Left renal cortex interstitium (tissue), 4 donors: Measurements from ENCODE around the gene JTB. TPM values are rescaled to one million over a fixed set of nuclear protein-coding genes. Genes with fewer than 3 reads are reported as not detected.

Source experiments
- DNase-seq, 4 donors: peaks; one replicate each; pipeline ENCODE4 v3.0.0-alpha.2; 2013; ENCODE audit warnings: low read depth in 4 of 4, low spot score in 2 of 4, missing footprints in 1 of 4
- polyA plus RNA-seq, 4 donors: library from polyadenylated mRNA; unstranded; fragments of 120-200 nt; gene quantifications; one replicate each; pipeline ENCODE4 v1.2.1, GENCODE V29; 2013; ENCODE audit not compliant: insufficient read length in 4 of 4

JTB gene
- polyA plus RNA-seq, 4 donors: 97.2 to 126 (median 107) TPM

DNA sequence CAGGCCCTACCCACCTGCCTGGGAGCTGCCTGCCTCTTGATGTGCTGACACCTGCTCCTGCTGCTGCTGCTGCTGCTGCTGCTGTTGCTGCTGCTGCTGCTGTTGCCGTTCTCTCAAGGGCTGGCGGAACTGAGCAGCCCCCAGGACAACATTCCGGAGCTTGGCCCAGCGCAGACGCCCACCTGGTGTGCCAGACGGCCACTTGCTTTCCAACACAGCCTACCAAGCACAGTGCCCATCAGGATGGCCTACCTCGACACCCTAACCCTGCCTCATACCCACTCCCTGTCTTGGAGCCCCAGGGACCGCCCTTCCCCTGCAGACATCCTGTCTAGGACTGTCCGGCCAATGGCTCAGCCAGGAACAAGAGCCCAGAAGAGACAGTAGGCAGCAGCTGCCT, 42.7 kb downstream of the JTB start:
- no peak for DNase-seq

DNA sequence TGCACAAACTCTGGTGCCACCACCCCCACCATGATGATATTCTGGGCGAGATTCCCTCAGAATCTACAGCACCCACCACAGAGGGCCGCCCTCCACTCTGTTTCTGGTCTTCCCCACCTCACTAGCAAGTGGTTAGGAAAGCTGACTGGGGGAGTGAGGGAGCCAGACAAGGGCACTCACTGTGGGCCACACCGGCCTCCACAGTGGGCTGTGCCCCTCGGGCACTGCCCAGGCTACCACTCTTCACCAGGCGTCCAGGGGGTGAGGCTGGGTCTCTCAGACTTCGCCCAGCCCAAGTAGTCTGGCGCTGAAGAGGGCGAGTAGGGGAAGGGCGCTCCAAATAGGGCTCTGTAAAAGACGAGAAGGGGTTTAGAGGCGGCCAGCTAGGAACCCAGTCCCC, 43.5 kb downstream of the JTB start:
- no peak for DNase-seq

DNA sequence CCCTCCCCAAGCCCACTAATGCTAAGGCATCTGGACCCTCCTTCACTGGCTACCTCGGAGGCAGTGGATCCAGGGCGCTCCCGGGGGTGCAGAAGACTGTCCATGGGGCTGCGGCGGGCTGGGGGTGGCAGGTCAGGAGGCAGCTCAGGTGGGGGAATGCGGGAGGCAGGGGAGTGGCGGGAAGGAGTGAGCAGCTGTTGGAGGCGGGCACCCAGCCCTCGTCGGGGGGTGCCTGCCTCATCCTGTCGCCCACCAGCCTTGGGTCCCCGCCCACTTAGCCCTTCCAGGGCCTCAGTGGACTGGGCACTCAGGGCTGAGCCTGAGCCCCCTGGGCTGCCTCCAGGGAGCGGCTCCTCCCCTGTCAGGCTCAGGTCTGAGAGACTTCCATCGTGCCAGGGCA, 44.0 kb downstream of the JTB start:
- DNase-seq: no peak

DNA sequence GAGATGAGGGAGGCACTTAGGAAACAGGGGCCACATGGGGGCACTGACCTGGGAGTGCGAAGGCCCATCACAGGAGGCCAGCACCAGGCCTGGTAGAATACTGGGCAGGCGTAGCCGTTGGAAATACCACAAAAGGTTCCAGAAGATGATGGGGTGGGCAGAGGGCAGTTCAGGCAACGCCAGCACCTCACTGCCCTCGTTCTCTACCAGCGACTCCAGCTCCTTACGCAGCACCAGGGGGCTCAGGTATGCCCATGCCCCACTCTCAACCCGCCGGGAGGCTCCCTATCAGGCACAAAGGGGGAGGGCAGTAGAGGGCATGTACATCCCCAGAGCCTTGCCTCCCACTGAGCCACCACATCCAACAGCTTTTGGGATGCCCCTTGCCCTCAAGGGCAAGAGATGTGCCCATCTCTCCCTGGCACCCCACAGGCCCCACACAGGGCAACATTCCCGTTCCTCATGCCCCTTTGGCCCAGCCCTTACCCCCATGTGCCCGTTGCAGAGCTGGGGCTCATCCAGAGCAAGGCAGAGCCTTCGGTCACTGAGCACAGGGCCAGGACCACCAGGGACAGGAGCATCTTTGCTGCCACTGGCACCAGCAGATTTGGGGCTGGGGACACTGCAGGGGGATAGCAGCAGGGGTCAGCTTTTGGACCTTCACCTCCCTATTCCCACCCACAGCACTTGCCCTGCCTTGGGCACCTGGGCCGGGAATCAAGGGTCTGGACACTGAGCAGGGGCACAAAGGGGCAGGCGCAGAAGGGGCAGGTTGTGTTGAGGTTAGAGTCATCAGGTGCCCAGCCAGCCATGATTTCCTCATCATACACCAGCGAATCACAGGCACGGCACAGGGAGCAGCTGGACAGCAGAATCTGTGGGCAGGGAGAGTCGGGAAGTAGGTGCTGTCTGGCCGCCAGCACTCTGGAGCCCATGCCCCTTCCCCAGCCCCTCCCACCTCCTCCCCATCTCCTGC, 45.0 kb downstream of the JTB start:
- DNase-seq: no peak

DNA sequence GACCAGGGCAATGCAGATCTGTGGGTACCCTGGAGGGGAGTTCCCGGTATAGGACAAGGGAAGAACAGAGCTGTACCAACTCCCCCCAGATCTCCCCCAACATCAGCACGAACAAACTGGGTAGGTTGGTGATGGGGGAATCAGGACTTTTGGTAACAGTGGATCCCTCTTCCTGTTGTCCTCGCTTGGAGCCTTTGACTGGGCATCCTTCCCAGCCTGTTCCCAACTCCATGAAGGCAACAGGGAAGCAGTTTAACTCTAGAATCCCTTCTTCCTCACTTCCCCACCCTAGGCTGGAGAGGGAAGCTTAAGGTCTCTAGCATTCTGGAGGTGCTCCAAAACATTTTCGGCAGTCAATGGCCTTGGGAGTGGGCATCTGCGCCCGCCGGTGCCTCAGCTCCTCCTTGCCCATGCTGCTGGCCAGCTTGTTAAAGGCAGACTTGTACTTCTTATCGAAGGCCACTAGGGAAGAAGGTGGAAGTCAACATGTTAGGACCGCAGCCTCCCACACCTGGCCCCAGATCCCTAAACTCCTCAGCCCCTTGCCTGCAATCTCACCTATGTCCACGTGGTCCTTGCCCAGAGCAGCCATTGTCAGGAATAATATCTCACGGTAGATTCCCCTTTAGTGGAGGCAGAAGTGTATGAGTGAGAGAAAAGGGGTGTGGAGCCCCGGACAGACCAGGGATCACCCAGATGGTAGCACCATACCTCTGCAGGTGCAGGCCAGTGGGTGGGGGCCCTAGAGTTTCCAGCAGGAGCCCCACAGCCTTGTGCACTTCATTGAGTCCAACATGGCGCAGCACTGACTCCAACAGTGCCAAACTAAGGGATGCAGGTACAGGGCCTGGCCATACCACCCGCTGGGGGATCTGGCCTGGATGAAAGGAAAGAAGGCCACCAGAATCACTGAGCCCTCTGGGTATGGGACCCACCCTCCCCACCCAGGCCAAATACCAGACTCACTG, 47.2 kb downstream of the JTB start:
- no peak for DNase-seq

DNA sequence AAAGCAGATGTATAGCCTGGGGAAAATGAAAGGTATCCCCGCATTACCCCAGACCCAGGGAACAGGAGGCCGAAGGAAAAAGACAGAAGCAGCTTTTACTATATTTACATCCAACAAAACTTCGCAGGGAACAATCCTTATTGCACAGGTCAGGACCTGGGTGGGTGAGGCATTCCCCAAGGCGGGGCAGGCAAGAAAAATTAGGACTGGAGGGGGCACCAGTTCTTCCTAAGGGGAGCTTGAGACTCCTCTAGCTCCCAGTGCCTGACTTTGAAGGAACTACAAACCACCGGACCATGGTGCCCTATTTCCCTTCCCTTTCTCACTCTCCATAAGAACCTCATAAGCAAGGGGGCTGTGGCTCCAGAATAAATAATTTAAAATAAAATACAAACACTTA, 48.0 kb downstream of the JTB start:
- DNase-seq: no peak

DNA sequence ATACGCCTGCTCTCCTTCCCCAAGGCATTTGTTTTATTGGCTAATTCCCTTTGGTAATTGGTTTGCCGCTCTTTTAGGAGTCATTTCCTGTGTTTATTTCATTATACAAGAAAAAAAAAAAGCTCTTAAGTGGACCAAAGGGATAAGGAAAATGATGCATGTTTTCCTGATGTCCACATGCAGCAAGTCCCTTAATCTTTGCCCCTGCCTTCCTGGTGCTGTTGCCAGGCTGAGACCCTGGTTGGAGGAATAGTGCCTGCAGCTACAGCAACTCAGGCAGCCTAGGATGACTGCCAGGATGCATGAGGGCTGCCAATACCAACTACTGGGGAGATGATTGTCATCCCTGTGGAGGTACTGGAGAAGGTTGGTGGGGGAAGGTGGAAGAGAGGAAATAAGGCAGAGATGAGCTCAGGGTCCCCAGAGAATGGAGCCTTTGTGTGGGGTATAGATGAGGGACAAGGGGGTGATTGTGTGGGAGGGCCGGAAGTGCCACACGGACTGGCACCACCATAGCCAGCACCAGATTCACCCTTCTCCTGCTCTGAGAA, 48.6 kb downstream of the JTB start:
- no peak for DNase-seq

DNA sequence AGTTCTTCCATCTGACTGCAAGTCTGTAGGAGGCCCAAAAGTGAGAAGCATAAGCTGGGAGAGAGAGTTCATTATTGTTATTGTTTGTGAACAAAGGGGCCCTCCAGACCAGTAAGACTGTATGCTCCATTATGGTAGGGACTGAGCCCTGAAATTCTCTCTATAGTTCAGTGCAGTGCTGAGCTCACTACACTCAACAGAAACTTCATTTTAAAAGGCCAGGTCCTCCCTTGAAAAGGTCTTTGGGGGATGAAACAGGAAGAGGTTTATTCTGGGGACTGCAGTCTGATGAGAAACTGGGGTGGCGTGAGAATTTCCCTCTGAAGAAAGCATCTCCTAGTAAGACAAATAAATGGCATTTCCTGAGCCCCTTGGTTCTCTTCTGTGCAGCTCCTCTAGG, 49.2 kb downstream of the JTB start:
- DNase-seq: no peak

DNA sequence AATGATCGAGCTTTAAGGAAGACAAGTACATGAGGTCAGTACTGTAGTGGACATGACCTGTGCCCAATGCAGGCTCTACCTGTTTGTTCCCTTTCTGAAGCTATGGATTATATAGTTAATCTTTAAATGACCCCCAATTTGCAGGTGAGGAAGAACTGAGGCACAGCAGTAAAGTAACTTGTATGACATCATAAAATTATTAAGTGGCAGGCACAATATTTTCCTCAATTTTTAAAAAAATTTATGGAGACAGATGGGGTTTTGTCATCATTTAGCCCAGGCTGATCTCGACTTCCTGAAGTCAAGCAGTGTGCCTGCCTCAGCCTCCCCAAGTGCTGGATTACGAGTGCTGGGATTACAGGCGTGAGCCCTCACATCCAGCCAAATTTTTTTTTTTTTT, 51.1 kb downstream of the JTB start:
- no peak for DNase-seq

Other genes starting within 250 kb of the JTB start
- gene INTS3, start 249.6 kb downstream of the JTB start, polyA plus RNA-seq: 100 to 1,000 TPM in 2 of 4 donors, 10 to 100 TPM in 2; 77.5 to 158 (median 113) TPM
- gene SLC27A3, start 202.3 kb downstream of the JTB start, polyA plus RNA-seq: 10 to 100 TPM; 29.3 to 41.5 (median 36.4) TPM
- gene GATAD2B, start 54.7 kb downstream of the JTB start, polyA plus RNA-seq: 10 to 100 TPM; 22.6 to 37.1 (median 28.9) TPM
- 10 to 100 TPM; 21.9 to 59.4 (median 41.3) TPM for gene DENND4B, start 31.0 kb downstream of the JTB start, polyA plus RNA-seq
- gene CRTC2, start 19.1 kb downstream of the JTB start, polyA plus RNA-seq: 10 to 100 TPM; 29.1 to 68.2 (median 47.7) TPM
- 10 to 100 TPM; 78.0 to 88.9 (median 86.7) TPM for gene SLC39A1, start 14.1 kb downstream of the JTB start, polyA plus RNA-seq
- 10 to 100 TPM; 32.8 to 43.9 (median 38.8) TPM for gene CREB3L4, start 9.8 kb downstream of the JTB start, polyA plus RNA-seq
- 100 to 1,000 TPM; 154 to 187 (median 168) TPM for gene RAB13, start 8.7 kb upstream of the JTB start, polyA plus RNA-seq
- gene RPS27, start 13.1 kb upstream of the JTB start, polyA plus RNA-seq: 1,000 to 10,000 TPM; 2,624 to 3,625 (median 3,072) TPM
- gene NUP210L, start 177.4 kb upstream of the JTB start, polyA plus RNA-seq: under 1 TPM; 0.10 to 0.22 (median 0.13) TPM
- 100 to 1,000 TPM; 249 to 292 (median 288) TPM for gene TPM3, start 214.4 kb upstream of the JTB start, polyA plus RNA-seq
- gene CFAP141, start 228.7 kb upstream of the JTB start, polyA plus RNA-seq: not detected
- 100 to 1,000 TPM; 143 to 206 (median 185) TPM for gene UBAP2L, start 243.3 kb upstream of the JTB start, polyA plus RNA-seq